HG02973 (cell line): ENCODE data around the gene VPS13D.

Source experiments
- ATAC-seq: cut with Tn5 transposase; IDR thresholded peaks from one replicate; pipeline ENCODE4 v1.9.1; 2021; ENCODE audit warnings: moderate library complexity; ENCODE audit not compliant: unreplicated experiment

Gene VPS13D

GRCh38 chr1:12400027-12400693 lies 170.3 kb downstream of the VPS13D start:
- ATAC-seq: no peak

- ATAC-seq: no peak
These were observed 172.4 kb downstream of the VPS13D start for GRCh38 chr1:12402159-12402673.

- no peak for ATAC-seq
These were observed 173.0 kb downstream of the VPS13D start for GRCh38 chr1:12402842-12403241.

- ATAC-seq: no peak
These were observed 175.1 kb downstream of the VPS13D start for GRCh38 chr1:12404918-12405317.

- no peak for ATAC-seq
These were observed 175.7 kb downstream of the VPS13D start for GRCh38 chr1:12405325-12406210.

DNA sequence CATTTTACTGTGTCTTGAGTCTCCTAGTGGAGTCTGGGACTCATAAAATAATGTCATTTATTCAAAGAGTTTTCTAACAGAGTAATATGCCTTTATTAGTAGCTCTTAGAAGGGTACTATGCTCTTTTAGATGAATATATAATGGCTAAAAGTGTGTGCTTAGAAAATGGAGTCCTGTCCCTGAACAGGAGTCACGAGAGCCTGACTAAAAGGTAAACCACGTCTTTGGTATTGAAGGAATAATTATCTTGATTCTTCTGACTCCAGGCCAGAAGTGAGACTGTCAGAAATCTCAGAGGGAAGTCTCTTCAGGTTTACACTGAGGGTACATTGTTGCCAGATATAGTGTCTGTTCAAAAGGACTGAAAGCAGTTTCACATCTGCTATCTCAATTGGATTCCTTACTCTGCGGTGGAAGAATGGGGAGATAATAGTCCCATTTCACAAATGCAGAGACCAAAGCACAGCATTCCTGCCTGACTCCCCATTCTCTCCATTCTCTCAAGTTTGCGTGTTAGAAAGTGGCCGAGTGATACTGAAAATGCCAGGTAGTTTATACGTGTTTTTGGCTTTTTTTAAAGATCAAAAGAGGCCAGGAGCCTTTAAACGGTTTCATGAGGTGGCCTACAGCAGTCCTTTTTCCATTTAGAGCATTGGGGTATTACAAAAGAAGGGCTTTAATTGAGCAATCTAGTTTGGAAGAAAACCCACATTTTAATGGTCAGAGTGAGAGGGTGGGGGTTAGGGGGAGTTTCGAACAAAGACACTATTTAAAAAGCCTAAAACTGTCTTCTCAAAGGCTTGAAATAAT lies 176.6 kb downstream of the VPS13D start:
- no peak for ATAC-seq

DNA sequence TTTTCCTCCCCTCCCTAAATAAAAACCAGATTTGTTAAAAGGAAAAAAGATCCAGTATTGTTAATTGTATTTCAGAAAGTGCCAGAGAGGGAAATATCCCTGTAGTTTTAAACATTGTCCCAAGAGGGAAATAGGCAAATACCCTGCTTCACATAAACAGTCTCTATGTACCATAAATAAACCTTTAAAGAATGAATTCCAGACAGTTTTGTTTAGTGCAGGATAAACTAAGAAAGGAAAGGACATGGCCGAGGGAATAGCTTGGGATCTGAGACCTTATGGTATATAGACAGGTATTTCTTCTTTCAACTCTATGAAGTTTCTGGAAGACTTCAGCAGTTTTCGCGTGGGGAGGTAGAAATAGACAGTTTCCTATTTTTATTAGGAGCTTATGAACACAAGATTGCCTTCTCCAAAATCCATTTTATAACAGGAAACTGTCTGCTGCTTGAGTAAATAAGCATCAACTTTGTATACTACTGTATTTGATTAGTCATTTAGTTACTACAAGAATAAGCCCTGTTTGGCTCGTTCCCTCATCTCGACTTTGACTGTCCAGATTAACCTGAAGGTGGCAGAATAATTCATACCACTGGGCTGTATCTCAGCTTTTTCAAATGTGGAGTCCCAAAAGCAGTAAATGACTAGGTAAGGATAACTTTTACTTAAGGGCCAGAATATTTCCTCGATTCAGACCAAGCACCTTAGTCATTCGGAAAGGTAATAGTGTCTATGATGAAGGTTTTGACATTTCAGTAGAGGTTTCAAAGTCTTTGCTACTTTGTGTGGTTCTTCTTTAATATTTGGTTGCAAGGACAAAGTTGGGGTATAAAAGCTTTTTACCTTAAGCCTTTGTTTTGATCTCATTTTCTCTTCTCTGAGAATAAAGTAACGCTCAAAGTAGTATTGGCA lies 177.5 kb downstream of the VPS13D start:
- ATAC-seq: no peak

DNA sequence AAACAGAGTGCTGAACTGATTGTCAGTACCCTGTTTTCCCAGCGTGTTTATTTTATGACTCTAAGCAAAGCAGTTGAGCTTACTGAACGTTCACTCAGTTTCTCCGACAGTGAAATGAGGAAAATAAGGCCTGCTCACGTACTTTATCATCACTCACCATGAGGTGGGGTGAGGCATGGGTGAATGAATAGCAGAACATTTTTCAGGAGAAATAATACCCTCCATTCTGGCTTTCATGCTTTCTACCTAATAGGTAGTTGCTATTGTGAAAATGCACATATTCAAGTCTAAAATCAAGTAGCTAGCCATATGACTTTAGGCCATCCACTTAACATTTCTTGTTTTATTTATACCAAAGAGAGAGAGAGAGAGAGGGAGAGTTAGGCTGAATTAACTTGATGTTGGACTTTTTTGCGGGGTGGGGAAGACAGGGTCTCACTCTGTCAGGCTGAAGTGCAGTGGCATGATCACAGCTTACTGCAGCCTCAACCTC lies 178.2 kb downstream of the VPS13D start:
- ATAC-seq: no peak

GRCh38 chr1:12408662-12409061 lies 178.8 kb downstream of the VPS13D start:
- ATAC-seq: no peak

GRCh38 chr1:12409681-12410080 lies 179.9 kb downstream of the VPS13D start:
- no peak for ATAC-seq

GRCh38 chr1:12410351-12410750 lies 180.5 kb downstream of the VPS13D start:
- ATAC-seq: no peak

DNA sequence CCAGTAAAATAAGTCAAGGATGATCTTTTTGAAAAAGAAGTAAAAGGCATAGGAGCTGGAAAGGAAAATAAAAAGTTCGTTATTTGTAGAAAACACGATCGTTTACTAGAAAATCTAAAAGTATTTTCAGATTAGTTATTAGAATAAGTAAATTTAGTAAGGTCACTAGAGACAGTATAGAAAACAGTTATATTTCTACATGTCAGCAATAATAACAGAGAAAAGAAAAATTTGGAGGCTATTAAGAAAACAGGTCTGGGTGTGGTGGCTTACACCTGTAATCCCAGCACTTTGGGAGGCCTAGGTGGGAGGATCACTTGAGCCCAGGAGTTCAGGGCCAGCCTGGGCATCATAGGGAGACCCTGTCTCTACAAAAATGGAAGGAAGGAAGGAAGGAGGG lies 181.3 kb downstream of the VPS13D start:
- ATAC-seq: no peak

DNA sequence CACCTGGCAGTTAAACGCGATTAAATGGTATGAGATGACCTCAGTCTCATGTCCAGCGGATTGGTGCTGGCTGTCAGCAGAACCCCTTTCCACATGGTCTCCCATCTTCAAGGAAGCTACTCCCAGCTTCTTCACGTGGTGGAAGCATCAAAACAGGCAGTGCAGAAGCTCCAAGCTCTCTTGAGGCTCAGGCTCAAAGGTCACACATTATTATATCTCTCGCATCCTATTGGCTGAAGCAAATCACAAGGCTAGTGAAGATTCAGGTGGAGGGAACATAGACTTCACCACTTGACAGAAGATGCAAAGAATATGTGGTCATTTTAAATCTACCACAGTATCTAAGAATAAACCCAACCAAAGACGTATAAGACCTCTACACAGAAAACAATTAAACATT lies 181.9 kb downstream of the VPS13D start:
- ATAC-seq: no peak

DNA sequence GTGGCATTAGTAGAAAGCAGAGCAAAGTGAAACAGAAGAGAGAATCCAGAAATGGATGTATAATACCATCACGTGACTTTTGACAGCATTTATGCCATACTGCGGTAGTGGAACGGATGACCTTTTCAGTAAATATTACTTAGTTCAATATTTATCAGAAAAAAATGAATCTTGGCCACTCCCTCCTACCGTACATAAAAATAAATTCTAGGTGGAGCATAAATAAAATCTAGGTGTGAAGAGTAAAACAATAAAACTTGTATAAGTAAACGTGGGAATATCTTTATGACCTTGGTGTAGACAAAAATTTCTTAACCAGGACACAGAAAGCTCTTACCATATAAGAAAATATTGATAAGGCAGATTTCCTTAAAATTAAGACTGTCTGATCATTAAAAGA lies 182.6 kb downstream of the VPS13D start:
- no peak for ATAC-seq

GRCh38 chr1:12413664-12414410 lies 184.0 kb downstream of the VPS13D start:
- no peak for ATAC-seq

GRCh38 chr1:12414444-12415018 lies 184.7 kb downstream of the VPS13D start:
- no peak for ATAC-seq

GRCh38 chr1:12415038-12415466 lies 185.2 kb downstream of the VPS13D start:
- no peak for ATAC-seq

GRCh38 chr1:12416101-12416500 lies 186.3 kb downstream of the VPS13D start:
- no peak for ATAC-seq

DNA sequence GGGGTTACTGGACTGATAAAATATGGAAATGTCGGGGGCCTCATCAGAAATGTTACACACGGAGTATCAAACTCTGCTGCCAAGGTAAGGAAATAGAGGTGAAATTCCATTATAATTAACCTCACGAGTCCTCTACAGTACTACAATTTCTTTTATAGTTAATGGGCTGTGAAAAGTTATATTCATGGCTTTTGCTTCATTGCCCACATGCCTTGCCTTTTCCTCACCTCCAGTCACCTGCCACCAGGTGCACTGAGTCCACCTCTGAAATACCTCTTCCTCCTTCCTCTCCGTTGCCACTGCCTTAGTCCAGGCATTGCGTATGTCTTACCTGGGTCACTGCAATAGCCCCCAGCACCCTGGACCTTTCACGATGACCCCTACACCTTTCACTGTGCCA lies 186.9 kb downstream of the VPS13D start:
- ATAC-seq: no peak
